Loucy (cell line): Measurements from ENCODE around the gene RETREG3.

ENCODE experiments used
- CTCF ChIP-seq: fragments of 200-600 bp; sonication (generic); conservative IDR thresholded peaks from 2 replicates; pipeline ENCODE4 v1.5.1; 2014; ENCODE audit warnings: mild to moderate bottlenecking, antibody characterized with exemption, low read length
- EZH2phosphoT487 ChIP-seq: fragments of 200-600 bp; IDR thresholded peaks from 2 replicates; pipeline ENCODE4 v1.6.1; 2018; ENCODE audit warnings: antibody characterized with exemption, mild to moderate bottlenecking, moderate library complexity, borderline replicate concordance

- no peak for TF ChIP-seq CTCF
- no peak for TF ChIP-seq EZH2phosphoT487
Observed at GRCh38 chr17:42564815-42565522, 44.2 kb downstream of the RETREG3 start.
